ENCODE results near the gene FBLN2.

GRCh38 chr3:13558651-13559050, 9.7 kb downstream of the FBLN2 start:
- no peak for TF ChIP-seq ZNF558 (CRISPR knock-in tag; IDR thresholded peaks at IDR 0.05; ENCODE audit: borderline replicate concordance)
- TF ChIP-seq TFE3 (CRISPR knock-in tag; IDR thresholded peaks at IDR 0.05), result no peak
- TF ChIP-seq SAFB2 (CRISPR knock-in tag; IDR thresholded peaks at IDR 0.05; ENCODE audit: borderline replicate concordance, low read depth), result no peak

All from HepG2 (cell line).